NCI-H510A treated with DMSO at 0.1 percent for 48 hours (cell line): ENCODE results near the gene ODF2.
"Not testable (repeated sequence)": the region's sequence is repeated elsewhere in the genome, so short reads cannot be mapped to it uniquely, and the experiment has no call there.

Source experiments
- DNase-seq: peaks from one replicate; lab custom pipeline; 2025; lab: John Stamatoyannopoulos, UW

Gene ODF2

DNA sequence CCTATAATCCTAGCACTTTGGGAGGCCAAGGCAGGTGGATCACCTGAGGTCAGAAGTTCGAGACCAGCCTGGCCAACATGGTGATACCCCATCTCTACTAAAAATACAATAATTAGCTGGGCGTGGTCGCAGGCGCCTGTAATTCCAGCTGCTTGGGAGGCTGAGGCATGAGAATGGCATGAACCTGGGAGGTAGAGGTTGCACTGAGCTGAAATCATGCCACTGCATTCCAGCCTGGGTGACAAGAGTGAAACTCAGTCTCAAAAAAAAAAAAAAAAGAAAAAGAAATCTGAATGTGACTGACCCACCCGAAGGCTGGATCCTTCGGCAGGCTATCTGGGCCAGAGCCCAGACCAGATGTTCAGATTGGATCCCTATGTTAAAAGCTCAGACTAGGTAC, 32.5 kb upstream of the ODF2 start:
- DNase-seq = not testable (repeated sequence)

DNA sequence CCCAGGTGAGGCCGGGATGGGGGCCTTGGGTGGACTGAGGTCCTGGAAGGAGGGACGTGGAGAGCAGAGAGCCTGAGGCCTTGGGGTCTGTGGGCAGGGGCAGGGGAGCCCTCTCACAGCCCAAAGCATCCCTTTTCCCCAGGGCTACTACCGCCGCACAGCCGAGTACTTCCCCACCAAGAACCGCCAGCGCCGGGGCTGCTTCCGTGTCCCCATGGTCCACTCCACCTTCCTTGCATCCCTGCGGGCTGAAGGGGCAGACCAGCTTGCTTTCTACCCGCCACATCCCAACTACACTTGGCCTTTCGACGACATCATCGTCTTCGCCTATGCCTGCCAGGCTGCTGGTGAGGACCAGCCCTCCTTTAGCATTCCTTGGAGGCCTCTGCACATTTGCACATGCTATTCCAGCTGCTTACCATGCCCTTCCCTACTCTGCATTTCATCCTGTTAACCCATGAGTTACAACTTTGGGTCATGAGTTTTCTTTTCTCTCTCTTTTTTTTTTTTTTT, 31.5 kb upstream of the ODF2 start:
- no peak for DNase-seq

DNA sequence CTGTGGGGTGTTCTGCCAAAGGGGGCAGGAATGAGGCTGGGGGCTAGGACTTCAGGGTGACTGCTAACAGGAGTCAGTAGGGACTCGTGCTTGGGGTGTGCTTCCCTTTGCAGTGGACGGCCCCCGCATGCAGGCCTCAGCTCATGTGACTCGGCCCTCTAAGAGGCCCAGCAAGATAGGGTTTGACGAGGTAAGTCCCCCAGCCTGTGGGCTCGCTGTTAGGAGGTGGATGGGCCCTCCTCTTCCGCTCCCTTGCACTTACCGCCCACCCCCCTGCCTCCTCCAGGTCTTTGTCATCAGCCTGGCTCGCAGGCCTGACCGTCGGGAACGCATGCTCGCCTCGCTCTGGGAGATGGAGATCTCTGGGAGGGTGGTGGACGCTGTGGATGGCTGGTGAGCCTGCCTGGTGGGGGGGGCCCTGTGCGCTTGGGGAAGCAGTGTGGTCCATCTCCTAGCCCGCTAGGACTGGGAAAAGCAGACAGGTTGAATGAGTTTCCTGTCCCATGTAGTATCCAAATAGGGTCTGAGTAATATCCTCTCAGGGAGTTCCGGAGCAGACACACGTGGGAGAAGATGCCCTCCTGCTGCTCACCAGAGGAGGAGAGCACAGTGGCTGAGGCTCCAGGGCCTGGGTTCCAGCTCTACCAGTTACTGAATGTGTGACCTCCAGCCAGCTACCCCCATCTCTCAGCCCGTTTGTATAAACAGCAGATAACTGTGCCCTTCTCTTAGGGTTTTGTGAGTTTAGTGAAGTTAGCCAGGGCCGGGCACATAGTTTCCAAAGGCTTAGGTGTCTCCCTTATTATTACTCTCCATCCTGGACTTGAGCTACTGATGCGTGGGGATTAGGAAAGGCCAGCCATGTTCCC, 26.9 kb upstream of the ODF2 start:
- no peak for DNase-seq

DNA sequence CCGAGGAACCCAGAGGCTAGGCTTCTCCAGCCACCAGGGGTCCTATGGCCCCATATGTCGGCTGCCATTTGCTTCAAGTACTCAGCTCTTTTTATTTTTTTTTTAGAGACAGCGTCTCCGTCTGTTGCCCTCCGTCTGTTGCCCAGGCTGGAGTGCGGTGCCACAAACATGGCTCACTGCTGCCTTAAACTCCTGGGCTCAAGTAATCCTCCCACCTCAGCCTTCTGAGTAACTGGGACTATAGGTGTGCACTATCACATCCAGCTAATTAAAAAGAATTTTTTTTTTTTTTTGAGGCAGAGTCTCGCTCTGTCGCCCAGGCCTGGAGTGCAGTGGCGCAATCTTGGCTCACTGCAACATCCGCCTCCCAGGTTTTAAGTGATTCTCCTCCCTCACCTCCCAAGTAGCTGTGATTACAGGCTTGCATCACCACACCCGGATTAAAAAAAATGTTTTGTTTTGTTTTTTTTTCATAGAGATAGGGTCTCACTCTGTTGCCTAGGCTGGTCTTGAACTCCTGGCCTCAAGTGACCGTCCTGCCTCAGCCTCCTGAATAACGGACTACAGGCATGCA, 26.2 kb upstream of the ODF2 start:
- no peak for DNase-seq

DNA sequence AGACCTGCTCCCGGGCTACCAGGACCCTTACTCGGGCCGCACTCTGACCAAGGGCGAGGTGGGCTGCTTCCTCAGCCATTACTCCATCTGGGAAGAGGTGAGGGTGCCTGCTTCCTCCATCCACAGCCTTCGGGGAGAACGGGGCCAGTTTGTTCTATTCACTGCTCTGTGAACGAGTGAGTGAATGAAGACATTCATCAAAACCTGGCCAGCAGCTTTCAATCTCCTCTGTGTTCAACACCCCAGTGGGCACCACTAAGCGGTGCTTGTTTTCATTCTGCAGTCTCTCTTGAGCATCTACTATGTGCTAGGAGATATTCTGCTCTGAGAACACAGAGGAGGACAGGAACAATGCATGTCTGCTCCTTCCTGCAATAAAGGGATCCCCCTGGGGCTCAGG, 24.6 kb upstream of the ODF2 start:
- no peak for DNase-seq

DNA sequence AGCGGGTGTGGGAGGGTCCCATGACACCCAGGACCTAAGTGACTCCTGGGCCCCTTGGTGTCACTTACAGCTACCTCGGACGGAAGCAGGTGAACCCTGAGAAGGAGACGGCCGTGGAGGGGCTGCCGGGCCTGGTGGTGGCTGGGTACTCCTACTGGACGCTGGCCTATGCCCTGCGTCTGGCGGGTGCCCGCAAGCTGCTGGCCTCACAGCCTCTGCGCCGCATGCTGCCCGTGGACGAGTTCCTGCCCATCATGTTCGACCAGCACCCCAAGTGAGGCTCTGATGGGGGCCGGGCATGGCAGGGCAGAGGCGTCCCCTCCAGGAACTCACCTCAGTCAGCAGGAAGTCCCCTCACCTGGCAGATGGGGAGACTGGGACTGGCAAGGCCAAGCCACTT, 21.5 kb upstream of the ODF2 start:
- no peak for DNase-seq

DNA sequence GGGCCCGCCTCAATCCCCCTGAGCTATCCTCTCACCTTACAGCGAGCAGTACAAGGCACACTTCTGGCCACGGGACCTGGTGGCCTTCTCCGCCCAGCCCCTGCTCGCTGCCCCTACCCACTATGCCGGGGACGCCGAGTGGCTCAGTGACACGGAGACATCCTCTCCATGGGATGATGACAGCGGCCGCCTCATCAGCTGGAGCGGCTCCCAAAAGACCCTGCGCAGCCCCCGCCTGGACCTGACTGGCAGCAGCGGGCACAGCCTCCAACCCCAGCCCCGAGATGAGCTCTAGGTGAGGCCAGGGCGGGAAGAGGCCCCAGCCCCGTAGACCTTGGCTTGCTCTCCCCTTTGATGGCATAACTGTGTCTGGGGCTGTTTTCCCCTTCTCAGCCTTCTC, 20.2 kb upstream of the ODF2 start:
- DNase-seq = no peak

DNA sequence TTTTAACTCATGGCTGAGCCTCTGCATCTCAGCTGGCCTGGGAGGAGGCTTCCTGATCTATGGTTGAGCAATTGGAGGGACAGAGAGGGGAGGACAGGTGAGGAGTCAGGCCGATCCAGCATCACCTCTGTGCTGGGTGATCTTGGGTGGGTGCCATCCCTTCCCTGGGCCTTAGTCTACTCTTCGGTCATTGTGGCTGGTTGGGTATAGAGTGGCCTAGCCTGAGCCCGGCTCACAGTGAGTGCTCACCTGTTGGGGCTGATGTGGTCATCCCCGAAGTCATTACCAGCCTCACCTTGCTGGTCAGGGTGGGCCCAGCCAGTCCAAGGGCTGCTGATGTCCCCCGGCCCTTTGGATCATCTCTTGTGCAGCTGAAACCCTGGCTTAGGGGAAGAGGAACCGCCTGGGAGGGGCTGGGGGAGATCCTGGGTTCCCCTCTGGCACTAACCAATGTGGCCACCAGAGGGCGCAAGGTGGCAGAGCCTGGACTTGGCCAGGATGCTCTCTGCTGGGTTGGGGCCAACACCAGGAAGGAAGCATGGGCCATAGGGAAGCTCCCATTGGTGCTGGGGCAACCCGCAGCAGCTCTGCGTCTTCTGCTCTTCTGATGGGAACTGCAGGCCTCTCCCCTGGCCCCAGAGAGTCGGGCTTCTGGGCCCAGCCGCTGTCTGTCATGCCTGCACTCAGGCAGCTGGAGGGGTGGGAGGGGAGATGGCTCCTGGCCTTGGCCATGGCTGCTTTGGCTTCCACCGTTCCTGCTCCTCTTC, 17.3 kb upstream of the ODF2 start:
- peak; percentile 78 for DNase-seq

DNA sequence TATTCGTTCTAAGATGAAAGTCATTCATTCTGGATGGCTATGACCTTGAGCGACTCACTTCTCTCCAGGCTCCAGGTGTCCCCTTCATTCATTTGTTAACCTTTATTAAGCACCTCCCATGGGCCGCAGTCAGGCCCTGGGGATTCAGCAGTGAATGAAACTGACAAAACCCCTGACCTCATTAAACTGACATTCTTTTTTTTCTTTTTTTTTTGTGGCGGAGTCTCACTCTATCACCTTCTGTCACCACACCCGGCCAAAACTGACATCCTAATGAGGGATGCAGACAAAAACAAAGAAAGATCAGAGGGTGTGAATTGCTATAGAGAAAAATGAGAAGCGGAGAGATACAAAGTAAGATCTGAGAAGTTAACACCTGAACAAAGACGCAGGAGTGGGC, 16.5 kb upstream of the ODF2 start:
- no peak for DNase-seq

DNA sequence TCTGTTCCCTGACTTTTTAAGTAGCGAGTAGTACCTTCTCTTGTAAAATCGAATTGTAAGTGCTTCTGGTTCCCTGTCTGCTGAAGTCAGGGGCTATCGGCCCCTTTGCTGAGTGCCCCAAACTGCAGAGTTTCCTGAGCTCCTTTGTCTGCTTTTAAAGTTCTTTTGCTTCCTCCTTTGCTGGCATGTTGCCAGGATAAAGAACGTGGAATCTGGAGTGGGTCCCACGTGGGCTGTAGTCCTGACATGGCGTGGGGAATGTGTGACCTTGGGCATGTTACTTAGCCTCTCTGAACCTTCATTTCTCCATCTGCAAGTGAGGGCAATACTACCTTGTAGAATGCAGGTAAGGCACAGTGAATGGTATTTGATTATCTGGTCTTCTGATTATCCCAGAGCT, 13.7 kb upstream of the ODF2 start:
- no peak for DNase-seq

DNA sequence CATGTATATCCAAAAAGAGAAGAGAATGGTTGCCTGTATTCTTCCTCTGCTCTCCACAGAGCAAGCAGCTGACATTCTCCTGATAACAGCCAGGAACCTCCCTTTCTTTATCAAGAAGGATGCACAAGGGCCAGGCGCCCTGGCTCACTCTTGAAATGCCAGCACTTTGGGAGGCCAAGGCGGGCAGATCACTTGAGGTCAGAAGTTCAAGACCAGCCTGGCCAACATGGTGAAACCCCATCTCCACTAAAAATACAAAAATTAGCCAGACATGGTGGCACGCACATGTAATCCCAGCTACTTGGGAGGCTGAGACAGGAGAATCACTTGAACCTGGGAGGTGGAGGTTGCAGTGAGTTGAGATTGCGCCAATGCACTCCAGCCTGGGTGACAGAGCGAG, 9.3 kb upstream of the ODF2 start:
- DNase-seq = not testable (repeated sequence)

DNA sequence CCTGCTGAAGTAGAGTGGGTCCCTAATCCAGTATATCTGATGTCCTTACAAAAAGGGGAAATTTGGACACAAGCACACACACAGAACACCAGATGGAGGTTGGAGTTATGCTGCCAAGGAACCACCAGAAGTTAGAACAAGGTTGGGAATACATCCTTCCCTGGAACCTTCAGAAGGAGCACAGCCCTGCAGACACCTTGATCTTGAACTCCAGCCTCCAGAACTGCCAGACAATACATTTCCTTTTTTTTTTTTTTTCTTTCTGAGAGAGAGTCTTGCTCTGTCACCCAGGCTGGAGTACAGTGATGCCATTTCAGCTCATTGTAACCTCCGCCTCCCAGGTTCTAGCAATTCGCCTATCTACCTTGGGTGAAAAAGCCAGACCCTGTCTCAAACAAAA, 7.1 kb upstream of the ODF2 start:
- DNase-seq = no peak

DNA sequence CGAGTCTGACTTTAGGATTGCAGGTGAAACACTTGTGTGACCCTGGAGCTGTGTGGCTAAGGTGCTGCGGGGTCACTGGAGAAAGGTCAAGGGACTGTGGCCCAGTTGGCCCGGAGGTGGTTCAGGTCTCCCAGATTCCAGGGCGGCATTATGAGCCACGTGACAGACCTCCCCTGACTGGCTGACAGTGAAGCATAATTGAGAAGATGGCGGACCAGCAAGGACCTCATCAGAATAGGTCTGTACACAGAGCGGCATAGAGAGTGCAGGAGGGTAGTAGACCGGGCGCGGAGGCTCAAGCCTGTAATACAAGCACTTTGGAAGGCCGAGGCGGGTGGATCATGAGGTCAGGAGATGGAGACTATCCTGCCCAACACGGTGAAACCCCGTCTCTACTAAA, 815 bp upstream of the ODF2 start:
- peak; percentile 46 for DNase-seq

DNA sequence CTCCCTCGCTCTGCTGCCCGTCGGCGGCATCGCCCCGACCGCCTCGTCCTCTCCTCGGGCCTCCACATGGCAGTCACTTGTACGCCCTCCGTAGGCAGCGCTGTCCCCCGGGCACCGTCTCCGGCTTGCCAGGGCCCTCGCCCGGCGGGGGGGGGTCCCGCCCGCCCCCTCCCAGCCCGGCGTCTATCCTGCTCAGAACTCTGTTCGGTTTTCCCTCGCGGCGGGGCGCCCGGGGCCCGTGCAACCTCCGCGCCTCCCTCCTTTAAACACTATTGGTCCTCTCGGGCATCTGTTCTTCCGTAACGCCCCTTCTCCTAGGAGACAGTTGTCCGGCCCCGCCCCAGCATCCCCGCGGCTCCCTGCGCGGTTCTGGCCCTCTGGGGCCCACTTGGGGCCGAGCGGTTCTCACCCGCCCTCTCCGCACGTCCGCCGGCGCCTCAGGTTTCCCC, 831 bp downstream of the ODF2 start:
- peak; percentile 80 for DNase-seq

DNA sequence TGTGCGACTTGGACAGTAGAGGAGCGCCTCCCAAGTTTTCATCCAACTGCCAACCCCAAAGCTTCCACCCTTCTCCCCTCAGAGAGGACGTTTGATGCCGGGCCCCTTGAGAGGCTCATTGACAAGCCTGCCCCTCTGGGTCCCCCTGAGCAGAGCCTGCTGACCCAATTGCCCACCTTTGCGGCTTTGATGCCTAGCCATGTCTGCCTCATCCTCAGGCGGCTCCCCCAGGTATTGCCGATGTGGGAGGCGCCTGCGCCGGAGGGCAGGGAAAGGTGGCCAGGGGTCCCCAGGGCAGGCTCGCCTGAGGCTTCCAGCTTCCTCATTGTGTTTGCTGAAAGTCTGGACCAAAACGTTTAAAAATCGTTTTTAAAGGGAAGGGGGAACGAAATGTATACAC, 1.4 kb downstream of the ODF2 start:
- no peak for DNase-seq

DNA sequence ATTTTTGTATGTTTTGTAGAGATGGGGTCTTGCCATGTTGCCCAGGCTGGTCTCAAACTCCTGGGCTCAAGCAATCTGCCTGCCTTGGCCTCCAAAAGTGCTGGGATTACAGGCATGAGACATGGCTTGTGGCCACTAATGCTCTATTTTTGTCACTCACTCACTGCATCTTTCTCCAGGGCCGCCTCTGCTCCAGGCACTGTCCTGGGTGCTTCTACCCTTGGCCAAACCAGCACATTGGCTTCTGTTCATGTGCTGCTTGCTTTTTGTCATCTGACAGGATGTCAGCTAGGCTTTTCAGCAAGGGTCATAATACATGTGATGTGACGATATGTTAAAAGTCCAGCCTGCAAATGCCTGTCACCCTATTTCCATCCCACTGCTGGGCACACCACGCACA, 3.2 kb downstream of the ODF2 start:
- DNase-seq = no peak

DNA sequence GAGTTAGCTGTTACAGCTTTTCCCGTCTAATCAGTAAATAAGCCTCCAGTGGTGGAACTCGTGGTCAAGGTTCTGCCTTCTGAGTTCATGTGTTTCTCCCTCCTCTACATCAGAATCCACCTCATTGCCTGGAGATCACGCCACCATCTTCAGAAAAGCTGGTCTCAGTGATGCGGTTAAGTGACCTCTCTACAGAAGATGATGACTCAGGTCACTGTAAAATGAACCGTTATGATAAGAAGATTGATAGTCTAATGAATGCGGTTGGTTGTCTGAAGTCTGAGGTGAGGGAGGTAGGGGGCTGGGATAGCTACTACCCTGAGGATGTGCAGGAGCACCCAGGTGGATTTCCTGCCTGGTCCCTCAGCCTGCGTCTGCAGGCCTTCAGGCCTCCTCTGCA, 13.3 kb downstream of the ODF2 start:
- no peak for DNase-seq

DNA sequence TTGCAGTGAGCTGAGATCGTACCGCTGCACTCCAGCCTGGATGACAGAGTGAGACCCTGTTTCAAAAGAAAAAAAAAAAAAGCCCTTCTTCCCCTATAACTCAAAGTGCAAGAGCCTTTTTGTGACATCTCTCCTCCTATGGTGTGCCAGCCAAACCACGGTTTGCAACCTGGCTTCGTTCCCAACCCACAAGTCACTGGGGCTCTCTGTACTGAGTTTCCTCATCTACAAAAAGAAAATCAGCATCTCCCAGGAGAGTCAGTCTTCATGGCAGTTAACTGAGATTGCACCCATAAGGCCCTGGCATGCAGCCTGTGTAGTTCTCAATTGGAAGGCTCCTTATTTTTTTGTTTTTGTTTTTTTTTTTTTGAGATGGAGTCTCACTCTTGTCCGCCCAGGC, 14.8 kb downstream of the ODF2 start:
- DNase-seq = no peak

DNA sequence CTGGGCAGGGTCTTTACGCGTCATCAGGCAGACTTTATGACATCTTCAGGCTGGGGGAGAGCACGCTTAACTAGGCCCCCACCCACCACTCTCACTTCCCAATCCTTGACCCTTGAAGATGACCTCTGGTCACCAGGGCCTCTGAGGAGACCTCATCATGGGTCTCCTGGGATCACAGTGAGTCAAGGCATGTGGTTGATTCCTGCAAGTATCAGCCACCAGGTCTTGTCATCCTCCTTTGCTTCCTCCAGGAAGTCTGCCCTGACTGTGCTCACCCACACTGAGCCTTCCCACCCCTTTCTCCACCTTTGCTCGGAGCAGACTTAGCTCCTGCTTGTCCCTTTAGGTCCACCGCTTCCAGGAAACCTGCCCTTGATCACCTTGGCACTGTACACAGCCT, 17.3 kb downstream of the ODF2 start:
- no peak for DNase-seq

DNA sequence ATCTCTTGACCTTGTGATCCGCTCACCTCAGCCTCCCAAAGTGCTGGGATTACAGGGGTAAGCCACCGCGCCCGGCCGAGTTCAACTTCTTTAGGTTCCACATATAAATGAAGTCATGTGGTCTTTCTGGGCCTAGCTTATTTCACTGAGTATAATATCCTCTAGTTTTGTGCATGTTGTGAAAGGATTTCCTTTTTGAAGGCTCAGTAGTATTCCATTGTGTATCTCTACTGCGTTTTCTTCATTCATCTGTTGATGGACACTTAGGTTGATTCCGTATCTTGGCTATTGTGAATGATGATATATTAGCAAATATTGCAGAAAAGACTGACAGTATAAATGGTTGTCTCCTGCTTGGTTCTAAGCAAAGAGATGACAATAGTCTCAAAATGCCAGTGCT, 20.1 kb downstream of the ODF2 start:
- DNase-seq = no peak

DNA sequence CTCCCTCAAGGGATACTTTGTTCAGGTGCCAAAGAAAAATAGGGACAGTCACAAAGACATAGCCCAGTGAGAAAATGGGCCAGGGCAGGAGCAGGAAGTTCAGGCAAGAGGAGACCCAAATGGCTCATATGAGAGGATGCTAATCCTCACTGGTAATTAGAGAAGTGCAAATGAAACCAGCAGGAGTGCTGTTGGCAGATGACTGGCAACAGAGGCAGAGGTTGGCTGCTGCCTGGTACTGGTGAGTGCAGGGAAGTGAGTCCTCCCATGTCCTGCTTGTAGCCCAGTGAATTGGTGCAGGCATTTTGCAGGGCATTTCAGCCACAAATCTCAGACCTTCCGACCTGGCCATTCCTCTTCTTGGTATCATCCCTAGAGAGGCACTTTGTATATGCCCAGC, 23.5 kb downstream of the ODF2 start:
- no peak for DNase-seq

DNA sequence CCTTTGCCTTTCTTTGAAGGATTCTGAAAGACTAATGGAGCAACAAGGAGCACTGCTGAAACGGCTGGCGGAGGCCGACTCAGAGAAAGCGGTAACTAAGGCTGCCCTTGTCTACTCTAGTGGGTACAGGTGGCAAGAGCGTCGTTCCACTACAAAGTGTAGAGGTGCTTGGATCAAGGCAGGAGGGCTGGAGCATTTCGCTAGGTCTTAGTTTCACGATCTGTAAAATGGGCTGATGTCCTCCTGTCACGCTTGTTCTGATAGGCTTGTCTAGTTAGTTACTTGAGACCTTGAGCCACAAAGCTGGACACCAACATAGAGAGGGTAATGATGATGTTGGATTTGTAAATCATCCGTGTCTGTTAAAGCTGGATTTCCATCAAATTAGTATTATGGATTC, 25.8 kb downstream of the ODF2 start:
- no peak for DNase-seq

DNA sequence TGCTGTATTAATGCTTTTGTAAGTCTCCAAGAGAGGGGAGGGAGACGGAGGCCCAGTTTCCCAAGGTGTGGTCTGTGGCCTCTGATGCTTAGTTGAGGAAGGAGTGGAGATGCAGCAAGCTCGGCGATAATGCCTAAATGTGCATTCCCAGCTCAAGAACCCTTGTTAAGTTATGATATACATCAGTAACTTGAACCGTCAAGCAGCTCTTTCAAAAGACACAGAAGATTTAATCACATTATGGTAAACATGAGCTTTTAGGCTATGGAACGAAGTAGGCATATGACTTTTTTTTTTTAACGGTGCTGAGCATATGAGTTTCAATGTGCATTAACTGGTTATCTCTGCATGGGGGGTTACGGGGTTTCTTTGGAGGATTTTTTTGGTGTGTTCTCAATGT, 26.4 kb downstream of the ODF2 start:
- DNase-seq = no peak
